Skeletal muscle cell (primary cell): ENCODE data around the gene RIPOR3.

Source experiments
- DNase-seq: peaks from one replicate; pipeline ENCODE4 v3.0.0-alpha.2; 2010; ENCODE audit warnings: low read depth
- H3K4me3 ChIP-seq: 2 replicates; pipeline ENCODE4 v1.5.1; 2011; ENCODE audit warnings: low read depth, mild to moderate bottlenecking, control low read depth, low read length, moderate library complexity

The RIPOR3 gene

GRCh38 chr20:50690650-50691572 is at the start of gene RIPOR3:
Gene RIPOR3 (minus strand): TSS chr20:50691542. CDS start chr20:50691128, 414 bp downstream.
- peak within 1 kb of the TSS; percentile 36 for H3K4me3 ChIP-seq
- no peak for DNase-seq

- H3K4me3 ChIP-seq = no peak overlapping the region
- no peak for DNase-seq
These were observed 46.0 kb upstream of the RIPOR3 start for GRCh38 chr20:50737352-50737751.

GRCh38 chr20:50735813-50736212 is 44.5 kb upstream of the RIPOR3 start:
- DNase-seq = no peak

GRCh38 chr20:50734730-50735679 is 43.7 kb upstream of the RIPOR3 start:
- no peak for DNase-seq
- H3K4me3 ChIP-seq = no peak overlapping the region

More at GRCh38 chr20:50735813-50736212, 44.5 kb upstream of the RIPOR3 start:
- no peak overlapping the region for H3K4me3 ChIP-seq

- no peak overlapping the region for H3K4me3 ChIP-seq
- DNase-seq = no peak
These were observed 42.5 kb upstream of the RIPOR3 start for GRCh38 chr20:50733644-50734349.

- no peak for DNase-seq
- H3K4me3 ChIP-seq = peak overlapping the region; percentile 60
These were observed 40.8 kb upstream of the RIPOR3 start for GRCh38 chr20:50731930-50732690.

GRCh38 chr20:50731055-50731929 is 40.0 kb upstream of the RIPOR3 start, which contains the start of gene PARD6B:
Gene PARD6B (plus strand): TSS chr20:50731580. CDS start chr20:50731787, 207 bp downstream.
- peak within 1 kb of the TSS; percentile 60 for H3K4me3 ChIP-seq
- peak; percentile 67 for DNase-seq

GRCh38 chr20:50730765-50731054 is 39.4 kb upstream of the RIPOR3 start:
- H3K4me3 ChIP-seq = peak overlapping the region; percentile 60
- no peak for DNase-seq

GRCh38 chr20:50729901-50730764 is 38.8 kb upstream of the RIPOR3 start:
- no peak for DNase-seq
- peak overlapping the region; percentile 60 for H3K4me3 ChIP-seq

GRCh38 chr20:50728981-50729874 is 37.9 kb upstream of the RIPOR3 start:
- no peak for DNase-seq
- H3K4me3 ChIP-seq = no peak overlapping the region

GRCh38 chr20:50728486-50728980 is 37.2 kb upstream of the RIPOR3 start:
- H3K4me3 ChIP-seq = no peak overlapping the region
- DNase-seq = no peak

- no peak overlapping the region for H3K4me3 ChIP-seq
- DNase-seq = no peak
These were observed 36.6 kb upstream of the RIPOR3 start for GRCh38 chr20:50727792-50728485.

- H3K4me3 ChIP-seq = no peak overlapping the region
- DNase-seq = no peak
These were observed 35.8 kb upstream of the RIPOR3 start for GRCh38 chr20:50726955-50727791.

GRCh38 chr20:50725724-50726005 is 34.3 kb upstream of the RIPOR3 start:
- H3K4me3 ChIP-seq = no peak overlapping the region
- DNase-seq = no peak
